NB4 (cell line): ENCODE data around the gene COX18.

Source experiments
- CTCF ChIP-seq: IDR thresholded peaks from one replicate; pipeline ENCODE4 v1.5.1; 2012; ENCODE audit warnings: low read depth, low read length
- MYC ChIP-seq: IDR thresholded peaks from 2 replicates; pipeline ENCODE4 v1.6.1; 2011; ENCODE audit warnings: low read depth, low read length
- POLR2A ChIP-seq: IDR thresholded peaks from 2 replicates; pipeline ENCODE4 v1.6.1; 2011; ENCODE audit warnings: mild to moderate bottlenecking; ENCODE audit not compliant: insufficient read length; ENCODE audit errors: extremely low read depth

DNA sequence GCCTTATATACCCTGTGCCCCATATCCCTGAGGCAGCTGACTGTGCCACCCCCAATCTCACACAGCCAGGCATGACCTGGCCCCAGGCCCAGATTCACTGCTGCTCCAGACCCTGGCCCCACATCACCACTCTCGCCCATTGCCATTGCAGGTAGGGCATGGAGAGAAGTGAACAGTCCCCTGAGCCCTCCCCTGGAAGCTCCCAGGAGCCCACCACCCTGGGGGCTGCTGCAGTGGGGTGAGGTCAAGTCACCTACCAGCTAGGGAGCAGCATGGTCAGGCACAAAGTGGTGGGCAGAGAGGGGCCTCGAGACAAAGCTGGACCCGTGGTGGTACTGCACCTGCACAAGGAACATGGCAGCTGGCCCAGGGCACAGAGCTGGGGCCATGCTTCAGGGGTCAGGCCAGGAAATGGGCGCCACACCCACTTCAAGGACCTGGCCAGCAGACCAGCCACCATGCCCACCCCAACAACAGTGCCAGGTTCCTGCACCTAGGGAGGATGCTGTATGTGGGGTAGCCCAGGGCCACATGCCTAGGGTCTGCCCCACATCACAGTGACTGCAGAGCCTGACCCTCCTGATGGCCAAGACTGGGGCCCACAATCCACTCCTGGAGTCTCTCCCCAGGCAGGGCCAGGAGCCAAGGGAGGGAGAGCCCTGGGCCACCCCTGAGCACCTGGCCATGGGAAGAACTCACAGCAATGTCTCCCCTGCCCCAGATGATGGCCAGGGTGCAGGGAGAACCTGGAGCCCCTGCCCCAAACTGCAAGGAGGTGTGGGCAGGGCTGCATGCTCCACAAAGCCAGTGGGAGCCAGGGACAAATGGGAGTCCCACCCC lies 58.5 kb downstream of the COX18 start:
- TF ChIP-seq CTCF (no peak), POLR2A (no peak), MYC (no peak)
